Stimulated activated CD8-positive, alpha-beta memory T cell treated with anti-CD3 and anti-CD28 coated beads, Interleukin-2, amount 100 ng/mL, for 1 hour (primary cell): ENCODE measurements around the gene EPO.
"Not testable (repeated sequence)": the region's sequence is repeated elsewhere in the genome, so short reads cannot be mapped to it uniquely, and the experiment has no call there.

Experiments
- DNase-seq, 2 donors: peaks; one replicate each; pipeline ENCODE4 v3.0.0-alpha.2; 2020; ENCODE audit warnings: low read depth in 2 of 2

The EPO gene

GRCh38 chr7:100705320-100705752 is 14.9 kb upstream of the EPO start:
- peak; percentile 43 to 52 for DNase-seq

DNA sequence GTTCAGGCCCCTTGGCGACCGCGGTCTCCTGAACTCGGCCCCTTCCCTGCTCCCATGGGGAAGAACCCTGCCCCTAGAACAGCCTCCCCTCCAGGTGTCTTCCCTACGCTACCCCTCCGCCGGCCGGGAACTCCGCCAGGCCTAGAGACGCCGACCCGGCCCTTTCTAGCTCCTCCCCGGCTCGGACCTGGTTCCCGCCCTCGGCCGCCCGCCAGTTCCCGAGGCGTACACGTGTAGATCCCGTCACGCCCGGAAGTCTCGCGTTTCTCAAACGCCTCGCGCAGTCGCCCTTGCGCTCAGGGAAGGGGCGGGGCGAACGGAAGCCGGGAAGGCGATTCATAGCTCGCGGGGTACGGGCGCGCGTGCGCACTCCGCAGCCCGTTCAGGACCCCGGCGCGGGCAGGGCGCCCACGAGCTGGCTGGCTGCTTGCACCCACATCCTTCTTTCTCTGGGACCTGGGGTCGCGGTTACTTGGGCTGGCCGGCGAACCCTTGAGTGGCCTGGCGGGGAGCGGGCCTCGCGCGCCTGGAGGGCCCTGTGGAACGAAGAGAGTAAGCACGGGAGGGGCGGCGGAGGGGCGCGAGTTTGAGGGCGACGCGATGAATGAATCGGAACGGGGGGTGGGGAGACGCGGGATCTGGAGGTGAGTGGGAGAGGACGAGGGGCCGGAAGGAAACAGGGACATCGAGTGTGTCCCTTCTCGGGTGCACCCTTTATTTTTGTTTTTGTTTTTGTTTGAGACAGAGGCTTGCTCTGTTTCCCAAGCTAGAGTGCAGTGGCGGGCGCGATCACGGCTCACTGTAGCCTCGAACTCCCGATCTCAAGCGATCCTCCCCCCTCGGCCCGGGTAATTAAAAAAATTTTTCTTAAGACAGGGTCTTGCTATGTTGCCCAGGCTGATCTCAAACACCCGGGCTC is 14.3 kb upstream of the EPO start, which contains the start of gene POP7:
POP7 (plus strand) TSS at position 369 of the 919 bp plus-strand sequence. CDS start 710 bp downstream, outside the sequence.
- DNase-seq = peak; percentile 98

GRCh38 chr7:100706672-100707311 is 13.5 kb upstream of the EPO start:
- DNase-seq = no peak

- DNase-seq = no peak
These were observed 11.9 kb upstream of the EPO start for GRCh38 chr7:100708395-100708794.

DNA sequence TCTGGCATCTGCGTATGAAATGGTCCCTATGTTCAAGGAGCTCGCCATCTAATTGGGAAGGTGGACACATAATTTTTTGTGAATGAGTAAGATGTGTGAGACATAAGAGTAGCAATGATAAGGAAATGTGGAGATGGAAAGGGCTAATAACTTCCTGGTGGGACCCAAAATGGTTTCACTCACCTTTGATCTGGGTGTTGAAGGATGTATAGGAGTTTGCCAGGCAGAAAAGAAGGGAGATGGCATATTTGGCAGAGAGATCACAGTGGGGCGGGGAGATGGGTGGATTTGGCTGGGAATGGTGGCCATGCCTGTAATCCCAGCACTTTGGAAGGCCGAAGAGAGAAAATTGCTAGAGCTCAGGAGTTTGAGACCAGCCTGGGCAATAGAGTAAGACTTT is 9.8 kb upstream of the EPO start:
- DNase-seq = no peak

DNA sequence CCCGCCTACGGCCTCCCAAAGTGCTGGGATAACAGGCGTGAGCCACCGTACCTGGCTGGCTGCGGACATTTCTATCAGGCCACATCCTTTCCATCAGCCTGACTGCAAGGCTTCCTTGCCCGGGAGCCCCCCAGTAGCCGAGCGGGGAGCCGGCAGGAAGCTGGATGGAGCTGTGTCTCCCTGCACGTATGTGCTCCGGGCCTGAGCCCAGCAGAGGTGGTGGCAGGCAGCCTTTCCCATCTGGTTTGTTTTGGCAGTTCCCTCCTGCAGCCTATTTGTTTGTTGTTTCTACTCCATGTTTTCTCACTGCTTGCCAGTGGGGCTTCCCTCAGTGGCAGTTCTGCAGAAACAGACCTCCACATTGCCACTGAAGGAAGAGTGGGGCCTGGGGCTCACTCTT is 8.9 kb upstream of the EPO start:
- DNase-seq = no peak

GRCh38 chr7:100714725-100715124 is 5.5 kb upstream of the EPO start:
- no peak for DNase-seq

DNA sequence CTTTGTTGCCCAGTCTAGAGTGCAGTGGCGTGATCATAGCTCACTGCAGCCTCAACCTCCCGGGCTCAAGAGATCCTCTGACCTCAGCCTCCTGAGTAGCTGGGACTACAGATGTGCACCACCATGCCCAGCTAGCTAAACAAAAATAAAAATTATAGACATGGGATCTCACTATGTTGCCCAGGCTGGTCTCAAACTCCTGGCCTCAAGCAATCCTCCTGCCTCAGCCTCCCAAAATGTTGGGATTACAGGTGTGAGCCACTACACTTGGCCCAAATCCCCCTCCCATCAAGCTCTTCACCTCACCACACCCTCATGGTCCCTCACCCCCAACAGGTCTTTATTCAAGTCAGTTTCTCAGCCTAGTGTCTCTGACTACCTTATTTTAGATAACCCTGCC is 3.2 kb upstream of the EPO start:
- not testable (repeated sequence) for DNase-seq

GRCh38 chr7:100719523-100720278 is 567 bp upstream of the EPO start:
- DNase-seq = no peak

DNA sequence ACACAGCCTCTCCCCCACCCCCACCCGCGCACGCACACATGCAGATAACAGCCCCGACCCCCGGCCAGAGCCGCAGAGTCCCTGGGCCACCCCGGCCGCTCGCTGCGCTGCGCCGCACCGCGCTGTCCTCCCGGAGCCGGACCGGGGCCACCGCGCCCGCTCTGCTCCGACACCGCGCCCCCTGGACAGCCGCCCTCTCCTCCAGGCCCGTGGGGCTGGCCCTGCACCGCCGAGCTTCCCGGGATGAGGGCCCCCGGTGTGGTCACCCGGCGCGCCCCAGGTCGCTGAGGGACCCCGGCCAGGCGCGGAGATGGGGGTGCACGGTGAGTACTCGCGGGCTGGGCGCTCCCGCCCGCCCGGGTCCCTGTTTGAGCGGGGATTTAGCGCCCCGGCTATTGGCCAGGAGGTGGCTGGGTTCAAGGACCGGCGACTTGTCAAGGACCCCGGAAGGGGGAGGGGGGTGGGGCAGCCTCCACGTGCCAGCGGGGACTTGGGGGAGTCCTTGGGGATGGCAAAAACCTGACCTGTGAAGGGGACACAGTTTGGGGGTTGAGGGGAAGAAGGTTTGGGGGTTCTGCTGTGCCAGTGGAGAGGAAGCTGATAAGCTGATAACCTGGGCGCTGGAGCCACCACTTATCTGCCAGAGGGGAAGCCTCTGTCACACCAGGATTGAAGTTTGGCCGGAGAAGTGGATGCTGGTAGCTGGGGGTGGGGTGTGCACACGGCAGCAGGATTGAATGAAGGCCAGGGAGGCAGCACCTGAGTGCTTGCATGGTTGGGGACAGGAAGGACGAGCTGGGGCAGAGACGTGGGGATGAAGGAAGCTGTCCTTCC is 620 bp downstream of the EPO start:
- no peak for DNase-seq

- no peak for DNase-seq
These were observed 1.2 kb downstream of the EPO start for GRCh38 chr7:100721505-100721812.

DNA sequence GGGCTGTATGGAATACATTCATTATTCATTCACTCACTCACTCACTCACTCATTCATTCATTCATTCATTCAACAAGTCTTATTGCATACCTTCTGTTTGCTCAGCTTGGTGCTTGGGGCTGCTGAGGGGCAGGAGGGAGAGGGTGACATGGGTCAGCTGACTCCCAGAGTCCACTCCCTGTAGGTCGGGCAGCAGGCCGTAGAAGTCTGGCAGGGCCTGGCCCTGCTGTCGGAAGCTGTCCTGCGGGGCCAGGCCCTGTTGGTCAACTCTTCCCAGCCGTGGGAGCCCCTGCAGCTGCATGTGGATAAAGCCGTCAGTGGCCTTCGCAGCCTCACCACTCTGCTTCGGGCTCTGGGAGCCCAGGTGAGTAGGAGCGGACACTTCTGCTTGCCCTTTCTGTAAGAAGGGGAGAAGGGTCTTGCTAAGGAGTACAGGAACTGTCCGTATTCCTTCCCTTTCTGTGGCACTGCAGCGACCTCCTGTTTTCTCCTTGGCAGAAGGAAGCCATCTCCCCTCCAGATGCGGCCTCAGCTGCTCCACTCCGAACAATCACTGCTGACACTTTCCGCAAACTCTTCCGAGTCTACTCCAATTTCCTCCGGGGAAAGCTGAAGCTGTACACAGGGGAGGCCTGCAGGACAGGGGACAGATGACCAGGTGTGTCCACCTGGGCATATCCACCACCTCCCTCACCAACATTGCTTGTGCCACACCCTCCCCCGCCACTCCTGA is 2.4 kb downstream of the EPO start:
- DNase-seq = no peak

- DNase-seq = no peak
These were observed 3.5 kb downstream of the EPO start for GRCh38 chr7:100723732-100724275.

DNA sequence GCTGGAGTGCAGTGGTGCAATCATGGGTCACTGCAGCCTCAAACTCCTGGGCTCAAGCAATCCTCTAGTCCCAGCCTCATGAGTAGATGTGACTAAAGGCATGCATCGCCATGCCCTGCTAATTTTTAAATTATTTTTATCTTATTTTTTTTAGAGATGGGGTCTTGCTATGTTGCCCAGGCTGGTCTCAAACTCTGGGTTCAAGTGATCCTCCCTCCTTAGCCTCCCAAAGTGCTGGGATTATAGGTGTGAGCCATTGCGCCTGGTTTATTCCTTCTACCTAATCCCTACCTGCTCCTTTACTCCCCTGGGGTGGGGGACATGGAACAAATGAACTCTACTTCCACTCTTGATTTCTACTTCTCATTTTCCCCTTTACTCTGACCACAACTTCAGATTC is 4.1 kb downstream of the EPO start:
- DNase-seq = not testable (repeated sequence)

DNA sequence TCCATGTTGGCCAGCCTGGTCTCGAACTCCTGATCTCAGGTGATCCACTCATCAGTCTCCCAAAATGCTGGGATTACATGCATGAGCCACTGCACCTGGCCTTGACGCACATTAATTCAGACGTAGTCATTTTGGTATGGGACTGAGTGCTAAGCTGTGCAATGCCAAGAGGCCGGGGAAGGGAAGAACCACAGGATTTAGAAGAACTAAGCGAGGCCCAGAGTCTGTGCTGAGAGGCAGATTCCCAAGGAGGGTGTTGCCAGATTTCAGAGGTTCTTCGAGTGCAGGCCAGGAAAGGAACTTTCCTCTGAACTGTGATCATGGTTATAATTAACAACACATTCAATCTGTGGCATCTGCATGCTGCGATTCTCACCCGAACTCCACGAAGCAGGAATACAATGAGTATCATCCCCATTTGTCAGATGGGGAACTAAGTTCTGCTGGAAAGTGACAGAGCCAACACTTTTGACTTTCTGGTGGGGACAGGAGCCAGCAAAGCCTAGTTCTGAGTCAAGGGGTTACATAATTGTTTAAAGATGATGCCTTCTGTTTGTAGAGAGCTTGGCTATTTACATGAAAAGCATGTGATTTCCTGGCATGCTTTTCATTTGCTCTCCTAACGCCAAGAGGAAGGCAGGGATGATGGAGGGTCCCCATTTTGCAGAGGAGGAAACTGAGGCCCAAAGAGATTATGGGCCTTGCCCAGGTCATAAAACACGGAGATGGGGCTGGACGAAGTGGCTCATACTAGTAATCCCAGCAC is 6.9 kb downstream of the EPO start:
- DNase-seq = no peak

DNA sequence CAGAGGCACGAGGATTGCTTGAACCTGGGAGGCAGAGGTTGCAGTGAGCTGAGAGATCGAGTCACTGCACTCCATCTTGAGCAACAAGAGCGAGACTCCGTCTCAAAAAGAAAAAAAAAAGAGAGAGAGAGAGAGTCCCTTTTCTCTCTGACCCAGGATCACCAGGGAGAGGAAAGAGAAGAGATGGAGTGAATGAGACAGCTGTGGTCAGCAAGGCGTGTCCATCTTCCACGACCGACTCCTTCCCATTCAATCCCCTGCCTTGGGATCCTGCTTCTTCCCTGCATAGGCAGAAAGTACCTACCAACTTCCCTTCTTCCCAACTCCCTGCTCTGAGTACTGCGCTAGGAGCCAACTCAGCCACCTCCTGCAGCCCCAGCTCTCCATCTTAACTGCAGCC is 7.9 kb downstream of the EPO start:
- DNase-seq = no peak

GRCh38 chr7:100730136-100730800 is 10.0 kb downstream of the EPO start:
- DNase-seq = no peak

- no peak for DNase-seq
These were observed 11.8 kb downstream of the EPO start for GRCh38 chr7:100731937-100732636.

- no peak for DNase-seq
These were observed 15.5 kb downstream of the EPO start for GRCh38 chr7:100735730-100736129.
